Glomerular endothelial cell (primary cell): ENCODE data around the gene ST7L. TPM values are rescaled to one million over a fixed set of nuclear protein-coding genes. Genes with fewer than 3 reads are reported as not detected.
"Not testable (repeated sequence)": the region's sequence is repeated elsewhere in the genome, so short reads cannot be mapped to it uniquely, and the experiment has no call there.

ENCODE experiments used
- DNase-seq: peaks from one replicate; pipeline ENCODE4 v3.0.0-alpha.2; 2011; ENCODE audit warnings: low read depth, low spot score; ENCODE audit errors: extremely low read depth
- total RNA-seq: library from RNA; depleted of rRNA; stranded (reverse); fragments of >200 nt; gene quantifications from 2 replicates; pipeline ENCODE4 v1.2.3, GENCODE V29; 2015

ST7L gene
- total RNA-seq, 1 donor from 2014 or later: 16.3 TPM

DNA sequence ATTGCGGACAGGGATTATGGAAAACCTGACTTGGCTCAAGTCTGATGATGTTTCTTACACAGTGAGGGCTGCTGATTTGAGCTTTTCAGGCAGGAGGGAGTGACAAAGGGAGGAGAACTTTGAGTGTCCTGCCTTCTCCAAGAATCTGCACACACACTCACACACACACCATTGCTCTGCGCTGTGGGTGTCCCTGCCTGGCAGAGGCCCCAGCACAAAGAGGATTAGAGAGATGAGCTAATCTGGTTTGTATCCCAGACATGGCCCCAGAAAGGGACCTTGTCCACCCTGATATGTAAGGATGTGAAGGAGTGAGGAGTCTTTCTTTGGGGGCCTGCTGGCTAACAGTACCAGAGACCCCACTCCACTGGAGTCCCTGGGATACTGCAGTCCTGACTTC is 116.1 kb downstream of the ST7L start:
- no peak for DNase-seq

DNA sequence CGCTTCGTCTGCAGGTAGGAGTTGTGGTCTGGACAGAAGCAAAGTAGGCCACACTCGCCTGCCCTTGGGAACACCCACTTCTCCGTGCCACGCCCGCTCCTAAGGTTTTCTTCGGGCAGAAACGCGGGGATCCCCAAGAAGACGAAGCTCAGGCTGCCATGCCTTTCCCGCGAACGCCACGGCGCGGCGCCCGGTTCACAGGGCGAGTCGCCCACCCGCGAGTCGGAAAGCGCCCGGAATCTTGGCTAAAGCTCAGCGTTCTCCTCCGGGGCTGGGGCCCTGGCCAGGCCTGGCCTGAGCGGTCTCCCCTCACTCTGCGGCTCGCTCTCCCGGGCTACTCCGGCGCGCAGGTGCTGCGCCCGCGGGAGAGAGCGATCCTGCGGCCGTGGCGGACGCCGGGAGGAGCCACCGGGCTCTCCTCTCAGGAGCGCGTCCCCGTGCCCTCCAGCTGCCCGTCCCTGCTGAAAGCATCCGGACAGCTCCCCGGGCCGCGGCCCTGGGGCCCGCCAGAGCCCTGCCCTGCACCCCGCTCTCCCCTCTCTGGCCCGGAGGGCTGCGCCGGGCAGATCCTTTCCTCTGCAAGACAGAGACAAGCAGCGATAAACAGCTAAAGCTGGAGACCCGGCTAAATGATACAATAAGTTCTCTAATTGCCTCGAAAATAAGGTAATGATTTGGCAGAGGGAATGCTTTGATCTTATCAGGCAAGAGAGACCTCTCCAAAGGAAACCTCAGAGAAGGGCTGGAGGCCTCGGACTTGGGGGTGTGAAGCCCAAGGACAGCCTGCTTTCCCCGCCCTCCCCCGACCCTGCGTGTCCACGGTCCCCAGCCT is 116.9 kb downstream of the ST7L start:
- no peak for DNase-seq

DNA sequence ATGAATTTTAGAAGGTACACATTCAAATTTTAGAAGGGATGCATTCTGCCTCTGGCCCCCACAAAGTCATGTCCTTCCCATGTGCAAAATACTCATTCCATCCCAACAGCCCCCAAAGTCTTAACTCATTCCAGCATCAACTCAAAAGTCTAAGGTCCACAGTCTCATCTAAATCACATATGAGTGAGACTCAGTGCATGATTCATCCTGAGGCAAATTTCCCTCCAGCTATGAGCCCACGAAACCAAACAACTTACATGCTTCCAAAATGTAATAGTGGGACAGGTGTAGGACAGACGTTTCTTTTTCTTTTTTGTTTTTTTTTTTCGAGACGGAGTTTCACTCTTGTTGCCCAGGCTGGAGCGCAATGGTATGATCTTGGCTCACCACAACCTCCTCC is 122.7 kb downstream of the ST7L start:
- no peak for DNase-seq

DNA sequence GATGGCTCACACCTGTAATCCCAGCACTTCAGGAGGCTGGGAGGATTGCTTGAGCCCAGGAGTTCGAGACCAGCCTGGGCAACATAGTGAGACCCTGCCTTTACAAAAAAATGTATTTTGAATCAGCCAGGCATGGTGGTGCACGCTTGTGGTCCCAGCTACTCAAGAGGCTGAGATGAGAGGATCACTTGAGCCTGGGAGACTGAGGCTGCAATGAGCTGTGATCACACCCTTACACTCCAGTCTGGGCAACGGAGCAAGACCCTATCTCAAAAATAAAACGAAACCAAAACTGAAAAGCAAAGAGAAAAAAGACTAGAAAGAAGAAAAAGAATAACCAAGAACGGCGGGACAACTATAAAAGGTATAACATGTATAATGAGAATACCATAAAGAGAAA is 125.6 kb downstream of the ST7L start:
- no peak for DNase-seq

DNA sequence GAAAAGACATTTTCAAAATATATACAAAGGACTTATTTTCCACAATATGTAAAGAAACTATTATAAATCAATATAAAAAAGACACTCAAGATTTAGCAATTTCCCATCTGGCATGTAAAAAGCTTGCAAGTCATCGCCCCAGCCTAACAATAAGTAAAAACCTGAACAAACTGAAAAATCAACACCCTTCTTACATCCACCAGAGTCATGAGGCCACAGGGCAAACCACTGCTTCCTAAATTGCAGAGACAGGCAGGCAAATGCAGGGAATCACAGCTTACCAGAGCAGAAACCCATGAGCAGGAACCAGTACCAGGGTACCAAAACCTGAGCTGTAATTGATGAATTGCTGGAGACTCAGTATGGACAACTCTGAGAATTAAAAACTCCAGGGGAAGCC is 126.9 kb downstream of the ST7L start:
- no peak for DNase-seq

DNA sequence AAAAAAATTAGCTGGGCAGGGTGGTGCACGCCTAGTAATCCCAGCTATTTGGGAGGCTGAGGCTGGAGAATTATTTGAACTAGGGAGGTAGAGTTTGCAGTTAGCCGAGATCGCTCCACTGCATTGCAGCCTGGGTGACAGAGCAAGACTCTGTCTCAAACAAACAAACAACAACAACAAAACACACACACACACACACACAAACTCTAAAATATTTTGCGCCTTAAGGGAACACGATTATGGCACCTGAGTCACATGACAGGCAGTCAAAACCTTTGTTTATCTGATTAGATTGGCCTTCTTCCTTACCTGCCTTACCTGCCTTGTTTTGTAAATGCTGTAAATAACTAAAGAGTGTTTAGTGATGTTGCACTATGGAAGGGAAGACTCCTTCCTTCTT is 130.8 kb downstream of the ST7L start:
- no peak for DNase-seq

DNA sequence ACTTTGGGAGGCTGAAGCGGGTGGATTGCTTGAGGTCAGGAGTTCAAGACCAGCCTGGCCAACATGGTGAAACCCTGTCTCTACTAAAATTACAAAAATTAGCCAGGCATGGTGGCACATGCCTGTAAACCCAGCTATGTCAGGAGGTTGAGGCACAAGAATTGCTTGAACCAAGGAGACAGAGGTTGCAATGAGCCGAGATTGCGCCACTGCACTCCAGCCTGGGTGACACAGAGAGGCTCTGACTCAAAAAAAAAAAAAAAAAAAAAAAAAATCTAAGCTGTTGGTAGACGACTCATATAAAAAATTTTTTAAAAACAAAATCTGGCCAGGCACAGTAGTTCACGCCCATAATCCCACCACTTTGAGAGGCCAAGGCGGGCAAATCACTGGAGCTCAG is 131.3 kb downstream of the ST7L start:
- not testable (repeated sequence) for DNase-seq

DNA sequence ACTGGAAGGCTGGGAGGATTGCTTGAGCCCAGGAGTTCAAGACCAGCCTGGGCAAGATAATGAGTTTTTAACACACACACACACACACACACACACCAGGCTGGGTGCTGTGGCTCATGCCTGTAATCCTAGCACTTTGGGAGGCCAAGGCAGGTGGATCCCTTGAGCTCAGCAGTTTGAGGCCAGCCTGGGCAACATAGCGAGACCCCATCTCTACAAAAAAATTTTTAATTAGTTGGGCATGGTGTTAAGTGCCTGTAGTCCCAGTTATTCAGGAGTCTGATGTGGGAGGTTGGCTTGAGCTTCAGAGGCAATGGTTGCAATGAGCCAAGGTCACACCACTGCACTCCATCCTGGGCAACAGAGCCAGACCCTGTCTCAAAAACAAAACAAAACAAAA is 132.9 kb downstream of the ST7L start:
- DNase-seq: not testable (repeated sequence)

DNA sequence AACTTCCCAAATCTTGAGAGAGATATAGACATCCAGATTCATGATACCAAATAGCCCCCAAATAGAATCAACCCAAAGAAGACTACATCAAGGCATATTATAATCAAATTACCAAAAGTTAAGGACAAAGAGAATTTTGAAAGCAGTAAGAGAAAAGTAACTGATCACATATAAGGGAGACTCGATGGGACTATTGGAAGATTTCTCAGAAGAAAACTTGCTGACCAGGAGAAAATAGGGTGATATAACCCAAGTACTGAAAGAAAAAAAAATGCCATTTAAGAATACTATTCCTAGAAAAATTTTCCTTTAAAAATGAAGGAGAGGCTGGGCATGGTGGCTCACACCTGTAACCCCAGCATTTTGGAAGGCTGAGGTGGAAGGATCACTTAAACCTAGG is 140.6 kb downstream of the ST7L start:
- DNase-seq: no peak

DNA sequence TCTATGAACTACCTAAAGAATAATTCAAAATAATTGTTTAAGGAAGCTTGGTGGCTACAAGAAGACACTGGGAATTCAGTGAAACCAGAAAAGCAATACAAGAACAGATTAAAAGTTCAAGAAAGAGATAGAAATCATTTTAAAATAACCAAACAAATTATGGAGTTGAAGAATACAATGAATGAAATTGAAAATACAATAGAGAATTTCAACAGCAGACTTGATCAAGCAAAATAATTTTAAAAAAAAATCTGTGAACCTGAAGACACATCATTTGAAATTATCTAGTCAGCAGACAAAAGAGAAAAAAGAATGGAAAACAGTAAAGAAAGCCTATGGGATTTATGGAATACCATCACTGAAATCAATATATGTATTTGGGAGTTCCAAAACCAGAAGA is 141.4 kb downstream of the ST7L start:
- no peak for DNase-seq

Other genes starting within 250 kb of the ST7L start
- gene CTTNBP2NL, start 222.9 kb downstream of the ST7L start, total RNA-seq: 44.0 and 46.1 TPM in 2 replicates
- 0.48 and 4.4 TPM in 2 replicates for gene WNT2B, start 110.2 kb downstream of the ST7L start, total RNA-seq
- gene CAPZA1, start 691 bp upstream of the ST7L start, total RNA-seq: 233 and 259 TPM in 2 replicates
- gene MOV10, start 55.5 kb upstream of the ST7L start, total RNA-seq: 56.0 and 97.3 TPM in 2 replicates
- gene RHOC, start 88.0 kb upstream of the ST7L start, total RNA-seq: 891 and 1,113 TPM in 2 replicates
- 1.6 and 2.2 TPM in 2 replicates for gene PPM1J, start 96.2 kb upstream of the ST7L start, total RNA-seq